ENCODE data around the gene SIX1.

GRCh38 chr14:60622210-60622916 is 26.9 kb downstream of the SIX1 start:
- no peak for TF ChIP-seq CTCF (conservative IDR thresholded peaks at IDR 0.05; ENCODE audit: low read length)
- no peak for TF ChIP-seq EZH2phosphoT487 (IDR thresholded peaks at IDR 0.05; ENCODE audit: borderline replicate concordance)

Measured in Loucy (cell line).